CD14-positive monocyte (primary cell): ENCODE results near the gene FAM89A. TPM values are rescaled to one million over a fixed set of nuclear protein-coding genes. Genes with fewer than 3 reads are reported as not detected.

Experiments
- DNase-seq, 3 donors: peaks; one replicate each; pipeline ENCODE4 v3.0.0-alpha.2; 2011 to 2022
- H2AFZ ChIP-seq: 2 replicates; pipeline ENCODE4 v1.6.0; 2012; ENCODE audit warnings: mild to moderate bottlenecking, low read depth, low read length, inconsistent platforms; ENCODE audit not compliant: insufficient read depth, poor library complexity, severe bottlenecking
- H3K27ac ChIP-seq, 2 donors: 1 replicate in 1 of 2; 2 replicates in 1 of 2; pipeline ENCODE4 v1.5.1; 2012 to 2013; ENCODE audit warnings: low read length in 2 of 2, control low read depth in 1 of 2, inconsistent platforms in 1 of 2, low read depth in 1 of 2, mild to moderate bottlenecking in 1 of 2
- H3K27me3 ChIP-seq, 2 donors: one replicate each; pipeline versions ENCODE4 v1.6.0 to v1.6.1; 2011 to 2013; ENCODE audit warnings: low read length in 2 of 2; ENCODE audit not compliant: control insufficient read depth in 2 of 2, insufficient read depth in 2 of 2
- H3K36me3 ChIP-seq, 2 donors: replicated peaks in 1 of 2; 1 replicate in 1 of 2; 2 replicates in 1 of 2; pipeline versions ENCODE4 v1.5.1 to v1.6.1; 2012 to 2013; ENCODE audit warnings: low read length in 2 of 2, control low read depth in 1 of 2, inconsistent platforms in 1 of 2, mild to moderate bottlenecking in 1 of 2; ENCODE audit not compliant: insufficient read depth in 2 of 2, control insufficient read depth in 1 of 2
- H3K4me1 ChIP-seq, 2 donors: 1 replicate in 1 of 2; 2 replicates in 1 of 2; pipeline versions ENCODE4 v1.5.1 to v1.6.1; 2012 to 2013; ENCODE audit warnings: low read length in 2 of 2, control low read depth in 1 of 2, inconsistent platforms in 1 of 2, mild to moderate bottlenecking in 1 of 2, moderate library complexity in 1 of 2; ENCODE audit not compliant: insufficient read depth in 2 of 2, control insufficient read depth in 1 of 2
- H3K4me2 ChIP-seq: replicated peaks from 2 replicates; pipeline ENCODE3; 2012; ENCODE audit warnings: low read length, moderate library complexity, mild to moderate bottlenecking; ENCODE audit not compliant: poor library complexity, severe bottlenecking; ENCODE audit errors: extremely low read depth
- H3K4me3 ChIP-seq, 3 experiments: fragments of 200-600 bp in 1 of 3; sonication (generic) in 1 of 3; replicated peaks in 1 of 3; 1 replicate in 2 of 3; 2 replicates in 1 of 3; pipeline ENCODE4 v1.5.1; 2011 to 2013; ENCODE audit warnings: low read length in 3 of 3, mild to moderate bottlenecking in 3 of 3, control low read depth in 2 of 3, low read depth in 2 of 3, inconsistent platforms in 1 of 3, moderate library complexity in 1 of 3
- H3K79me2 ChIP-seq: 2 replicates; pipeline ENCODE4 v1.6.0; 2012; ENCODE audit warnings: mild to moderate bottlenecking, control low read depth, inconsistent platforms, low read length, moderate library complexity; ENCODE audit not compliant: insufficient read depth
- H3K9ac ChIP-seq: 2 replicates; pipeline ENCODE4 v1.6.0; 2017; ENCODE audit warnings: low read length, mild to moderate bottlenecking; ENCODE audit not compliant: insufficient read depth, poor library complexity, severe bottlenecking
- H3K9me3 ChIP-seq, 2 donors: replicated peaks in 1 of 2; 1 replicate in 1 of 2; 2 replicates in 1 of 2; pipeline versions ENCODE4 v1.5.1 to v1.6.1; 2012 to 2013; ENCODE audit warnings: low read length in 2 of 2, control low read depth in 1 of 2; ENCODE audit not compliant: control insufficient read depth in 1 of 2, insufficient read depth in 1 of 2
- H4K20me1 ChIP-seq: 2 replicates; pipeline ENCODE4 v1.6.0; 2012; ENCODE audit warnings: mild to moderate bottlenecking, low read length, control low read depth, moderate library complexity; ENCODE audit not compliant: insufficient read depth
- H3K27ac Mint-ChIP-seq, 7 donors: one replicate each; pipeline ENCODE4 v1.8.0; 2020; ENCODE audit warnings: mild to moderate bottlenecking in 7 of 7, mixed read lengths in 7 of 7, moderate library complexity in 6 of 7, inconsistent platforms in 2 of 7
- H3K27me3 Mint-ChIP-seq, 3 donors: one replicate each; pipeline ENCODE4 v1.8.0; 2021 to 2022; ENCODE audit warnings: low read depth in 3 of 3, mild to moderate bottlenecking in 3 of 3, mixed read lengths in 3 of 3, moderate library complexity in 3 of 3, inconsistent platforms in 1 of 3
- H3K36me3 Mint-ChIP-seq, 2 donors: one replicate each; pipeline ENCODE4 v1.8.0; 2020; ENCODE audit warnings: mixed read lengths in 2 of 2, inconsistent platforms in 1 of 2, mild to moderate bottlenecking in 1 of 2
- H3K4me1 Mint-ChIP-seq: one replicate; pipeline ENCODE4 v1.8.0; 2020; ENCODE audit warnings: mild to moderate bottlenecking, mixed read lengths
- H3K4me3 Mint-ChIP-seq, 2 donors: one replicate each; pipeline ENCODE4 v1.8.0; 2020; ENCODE audit warnings: mild to moderate bottlenecking in 2 of 2, mixed read lengths in 2 of 2, moderate library complexity in 1 of 2
- H3K9me3 Mint-ChIP-seq, 7 donors: one replicate each; pipeline ENCODE4 v1.8.0; 2020 to 2022; ENCODE audit warnings: mixed read lengths in 7 of 7, mild to moderate bottlenecking in 6 of 7, moderate library complexity in 6 of 7, inconsistent platforms in 2 of 7
- CTCF ChIP-seq: fragments of 200-600 bp; IDR thresholded peaks from one replicate; pipeline ENCODE4 v1.8.0; 2022; ENCODE audit warnings: antibody characterized with exemption, mild to moderate bottlenecking
- WGBS: methylation state at CpG from one replicate; pipeline ENCODE4 v1.1.5; 2013; ENCODE audit warnings: missing lambda C conversion rate; ENCODE audit not compliant: insufficient coverage; 5-methylcytosine and 5-hydroxymethylcytosine counted together
- intact Hi-C, 2 donors: fragments of 100-400 bp; cut with micrococcal nuclease; formaldehyde crosslinking; loops; one replicate each; pipeline versions ENCODE4 v1.15.0 to v1.15.1; 2023
- polyA plus RNA-seq, 3 donors: library from polyadenylated mRNA; depleted of rRNA in 1 of 3; unstranded in 2 of 3; stranded (reverse) in 1 of 3; fragments of 300-500 nt in 2 of 3; fragments of >200 nt in 1 of 3; fragmentation: Illumina TruSeq in 2 of 3; gene quantifications; 1 replicate in 2 of 3; 2 replicates in 1 of 3; pipeline ENCODE4 v1.2.3, GENCODE V29; 2012 to 2021

The FAM89A gene
- polyA plus RNA-seq, 3 donors, result 2.0 to 11.7 (median 4.4) TPM

DNA sequence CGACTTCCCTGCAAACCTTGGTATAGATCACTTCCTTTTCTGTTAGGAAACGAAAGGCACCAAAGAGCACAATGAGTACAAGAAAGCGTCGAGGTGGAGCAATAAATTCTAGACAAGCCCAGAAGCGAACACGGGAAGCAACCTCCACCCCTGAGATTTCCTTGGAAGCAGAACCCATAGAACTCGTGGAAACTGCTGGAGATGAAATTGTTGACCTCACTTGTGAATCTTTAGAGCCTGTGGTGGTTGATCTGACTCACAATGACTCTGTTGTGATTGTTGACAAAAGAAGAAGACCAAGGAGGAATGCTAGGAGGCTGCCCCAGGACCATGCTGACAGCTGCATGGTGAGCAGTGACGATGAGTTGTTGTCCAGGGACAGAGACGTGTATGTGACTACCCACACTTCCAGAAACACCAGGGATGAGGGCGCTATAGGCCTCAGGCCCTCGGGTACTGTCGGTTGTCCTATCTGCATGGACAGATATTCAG, 18.5 kb downstream of the FAM89A start:
- Mint-ChIP-seq H3K9me3 (peaks cover 0 to 2% (median 0%) of the 10 kb centered on the region in 7 donors), H3K4me3 (no peak overlapping the region), H3K27ac (peak overlapping the region in 3 of 7 donors; percentile 26 to 66 (median 41)), H3K27me3 (peaks cover 0 to 4% (median 3%) of the 10 kb centered on the region in 3 donors), H3K36me3 (peaks cover 6 to 8% of the 10 kb centered on the region in 2 donors), H3K4me1 (peaks cover 28% of the 10 kb centered on the region)
- Histone ChIP-seq H3K4me2 (no peak overlapping the region), H3K4me1 (peaks cover 25 to 27% of the 10 kb centered on the region in 2 donors), H4K20me1 (no peaks in the 10 kb centered on the region), H3K9ac (no peak overlapping the region), H3K27ac (no peak overlapping the region), H2AFZ (no peak overlapping the region), H3K4me3 (peak overlapping the region in 1 of 3 experiments; percentile 63), H3K9me3 (no peaks in the 10 kb centered on the region), H3K27me3 (no peaks in the 10 kb centered on the region), H3K36me3 (no peaks in the 10 kb centered on the region), H3K79me2 (no peaks in the 10 kb centered on the region)
- peak in 1 of 3 donors; percentile 18 for DNase-seq
- 51% methylated on average over 10 of the region's 12 CpGs for WGBS
- intact Hi-C loops, result no loop called here
- no peak for TF ChIP-seq CTCF

DNA sequence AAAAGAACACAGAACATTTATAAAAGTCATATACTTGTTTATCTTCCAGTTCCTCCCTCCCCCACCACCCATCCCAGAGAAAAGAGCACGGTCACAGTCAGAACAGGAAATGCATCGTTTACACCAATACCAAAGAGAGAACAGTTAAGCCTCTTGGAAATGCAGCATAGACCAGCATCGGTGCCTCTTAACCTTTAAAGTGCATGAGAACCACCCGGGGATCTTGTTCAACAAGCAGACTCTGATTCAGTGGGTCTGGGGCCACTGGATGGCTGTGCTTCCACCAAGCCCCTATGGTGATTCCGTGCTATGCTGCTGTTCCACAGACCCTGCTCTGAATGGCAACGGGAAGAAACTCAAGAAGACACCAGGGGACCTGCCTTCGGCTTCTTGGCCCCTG, 19.2 kb downstream of the FAM89A start:
- Mint-ChIP-seq H3K36me3 (peaks cover 6 to 8% of the 10 kb centered on the region in 2 donors), H3K9me3 (peaks cover 0 to 2% (median 0%) of the 10 kb centered on the region in 7 donors), H3K27ac (peak overlapping the region in 6 of 7 donors; percentile 2 to 85 (median 66)), H3K27me3 (peaks cover 0 to 3% (median 0%) of the 10 kb centered on the region in 3 donors), H3K4me1 (peaks cover 28% of the 10 kb centered on the region), H3K4me3 (peak overlapping the region; percentile 79 to 88)
- Histone ChIP-seq H3K27me3 (no peaks in the 10 kb centered on the region), H3K27ac (peak overlapping the region in 1 of 2 donors; percentile 52), H4K20me1 (no peaks in the 10 kb centered on the region), H3K9me3 (no peaks in the 10 kb centered on the region), H3K36me3 (no peaks in the 10 kb centered on the region), H2AFZ (peak overlapping the region; percentile 44), H3K9ac (no peak overlapping the region), H3K79me2 (no peaks in the 10 kb centered on the region), H3K4me3 (peak overlapping the region in 1 of 3 experiments; percentile 63), H3K4me1 (peaks cover 25 to 27% of the 10 kb centered on the region in 2 donors), H3K4me2 (peak overlapping the region; percentile 68)
- no peak for DNase-seq
- 47% methylated on average over 5 of the region's 7 CpGs for WGBS
- intact Hi-C loops, result no loop called here
- TF ChIP-seq CTCF, result no peak
